SKM-1 treated with dmso at 0.1 percent for 144 hours (cell line): ENCODE measurements around the gene PCBP3.

Experiments used
- DNase-seq: peaks from one replicate; lab custom pipeline; 2025; ENCODE audit not compliant: unreplicated experiment; lab: John Stamatoyannopoulos, UW

PCBP3 gene

DNA sequence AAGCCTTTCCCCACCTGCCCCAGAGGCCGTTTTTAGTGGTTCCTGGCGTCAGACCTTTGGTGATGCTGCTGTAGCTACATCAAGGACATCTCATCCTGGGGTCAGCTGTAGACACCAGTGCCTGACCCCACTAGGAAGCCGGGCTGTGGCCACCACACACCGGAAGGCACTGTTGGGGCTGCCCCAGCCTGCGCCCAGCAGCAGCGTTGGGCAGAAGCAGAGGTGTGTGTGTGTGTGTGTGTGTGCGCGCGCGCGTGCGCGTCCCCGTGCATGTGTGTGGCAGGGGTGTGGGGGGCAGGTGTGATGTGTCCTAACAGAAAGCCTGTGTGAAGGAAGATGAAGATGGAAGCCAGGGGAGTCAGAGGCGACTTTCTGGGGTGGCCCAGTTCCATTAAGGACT is 276.1 kb downstream of the PCBP3 start:
- DNase-seq, result no peak

DNA sequence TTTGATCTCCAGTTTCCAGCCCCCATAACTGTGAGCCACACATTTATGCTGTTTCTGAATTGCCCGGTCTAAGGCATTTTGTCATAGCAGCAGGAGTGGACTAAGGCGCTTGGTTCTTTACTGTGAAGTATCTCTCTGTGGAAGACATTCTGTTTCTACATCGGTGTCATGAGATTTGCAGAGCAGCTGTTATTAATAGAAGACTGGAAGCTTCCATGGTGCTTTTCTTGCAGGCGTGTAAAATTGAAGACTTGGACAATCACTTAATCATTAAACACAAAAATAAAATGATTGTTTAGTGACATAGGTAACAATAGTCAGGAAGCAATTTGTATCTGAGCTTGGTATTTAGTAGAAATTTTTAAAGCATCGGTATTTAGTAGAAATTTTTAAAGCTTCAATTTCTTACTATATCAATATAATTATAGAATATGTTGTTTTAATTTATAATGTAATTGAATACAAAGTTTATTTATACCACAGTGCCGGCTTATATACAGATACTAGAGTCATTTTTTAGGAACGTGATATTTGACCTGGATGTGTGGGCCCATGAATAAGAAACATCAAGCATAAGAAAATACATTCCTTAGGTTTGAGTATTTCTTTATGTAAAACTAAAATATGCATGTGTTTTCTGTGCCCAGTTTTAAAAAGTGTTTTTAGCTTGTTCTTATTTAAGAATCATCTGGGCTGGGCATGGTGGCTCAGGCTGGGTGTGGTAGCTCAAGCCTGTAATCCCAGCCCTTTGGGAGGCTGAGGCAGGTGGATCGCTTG is 277.5 kb downstream of the PCBP3 start:
- no peak for DNase-seq

DNA sequence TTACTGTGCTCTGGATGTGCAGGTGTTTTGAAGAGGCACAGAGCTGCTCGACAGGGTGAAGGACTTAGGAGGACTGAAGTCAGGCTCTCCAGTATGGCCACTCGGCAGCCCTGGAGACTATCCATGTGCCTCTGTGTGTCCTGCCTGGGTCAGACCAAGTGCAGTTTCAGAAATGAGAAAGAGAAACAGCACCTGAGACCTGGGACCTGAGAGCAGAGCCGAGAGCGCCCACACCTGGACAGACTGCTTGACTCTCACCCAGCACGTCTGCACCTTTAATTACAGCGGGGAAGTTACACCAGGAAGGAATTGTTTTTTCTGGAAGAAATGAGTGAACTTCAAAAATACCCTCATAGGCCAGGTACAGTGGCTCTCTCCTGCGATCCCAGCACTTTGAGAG is 278.4 kb downstream of the PCBP3 start:
- DNase-seq, result no peak

DNA sequence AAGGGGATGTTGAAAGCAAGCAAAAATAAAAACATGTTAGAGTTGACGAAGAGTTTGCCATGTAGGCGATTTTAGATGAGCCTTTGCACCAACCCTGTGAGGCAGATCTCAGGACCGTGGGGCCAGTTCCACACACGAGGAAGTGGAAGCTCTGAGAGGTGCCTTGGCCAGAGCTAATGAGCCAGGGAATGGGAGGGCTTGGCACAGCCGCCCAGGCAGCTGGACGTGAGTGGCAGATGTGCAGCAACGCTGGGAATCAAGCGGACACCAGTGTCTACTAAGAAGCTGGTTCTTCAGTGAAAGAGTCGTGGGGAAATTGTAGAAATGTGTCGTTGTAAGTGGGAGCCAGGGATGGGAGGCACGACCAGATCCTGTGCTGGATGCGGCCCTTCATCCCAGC is 279.1 kb downstream of the PCBP3 start:
- DNase-seq, result no peak

DNA sequence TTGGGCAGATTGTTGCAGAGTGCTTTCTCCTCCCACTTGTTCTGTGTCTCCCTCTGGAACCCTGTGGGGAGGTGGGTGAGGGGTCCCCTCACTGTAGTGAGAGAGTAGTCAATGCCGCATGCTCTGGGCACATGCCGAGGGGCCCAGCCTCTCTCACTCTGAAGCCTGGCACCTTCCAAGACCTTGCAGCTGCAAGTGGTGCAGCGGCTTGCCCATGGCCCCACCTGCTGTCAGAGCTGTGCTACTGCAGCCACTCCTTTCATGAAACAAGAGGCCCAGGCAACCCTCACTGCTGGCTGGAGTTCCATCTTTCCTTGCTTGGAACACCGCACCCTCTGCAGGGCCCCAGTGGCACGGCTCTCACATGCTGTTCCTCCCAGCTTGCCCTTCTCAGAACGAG is 279.6 kb downstream of the PCBP3 start:
- DNase-seq, result peak; percentile 54

DNA sequence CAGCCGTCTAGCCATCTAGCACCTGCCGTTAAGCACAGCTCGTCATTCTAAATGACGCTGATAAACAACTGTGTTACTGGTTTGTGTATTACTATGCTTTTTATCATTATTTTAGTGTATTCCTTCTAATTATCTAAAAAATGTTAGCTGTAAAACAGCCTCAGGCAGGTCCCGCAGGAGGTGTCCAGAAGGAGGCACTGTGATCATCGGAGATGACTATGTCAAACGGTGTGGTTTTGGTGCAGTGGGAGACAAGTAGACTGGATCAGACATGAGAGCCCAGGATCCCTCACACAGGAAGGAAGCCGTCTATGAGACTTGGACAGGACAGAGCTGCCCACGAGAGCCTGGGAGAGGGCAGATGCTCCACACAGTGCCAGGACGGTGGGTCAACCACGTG is 282.8 kb downstream of the PCBP3 start:
- no peak for DNase-seq

DNA sequence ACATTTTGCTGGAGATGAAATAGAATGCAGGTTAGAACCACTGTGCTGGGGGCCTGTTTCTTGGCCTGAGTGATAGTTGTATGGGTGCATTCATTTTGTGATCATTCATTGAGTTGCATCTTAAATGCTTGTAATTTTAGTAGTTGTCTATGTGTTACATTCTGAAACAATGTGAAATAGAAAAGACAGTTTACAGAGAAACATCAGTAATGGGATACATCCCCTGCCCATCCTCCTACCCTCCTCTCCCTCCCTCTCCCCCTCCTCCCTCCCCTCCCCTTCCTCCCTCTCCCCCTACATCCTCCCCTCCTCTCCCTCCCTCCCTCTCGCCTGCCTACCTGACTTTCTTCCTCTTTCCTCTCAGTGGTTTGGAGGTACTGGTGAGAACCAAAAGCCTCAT is 283.5 kb downstream of the PCBP3 start:
- peak; percentile 5 for DNase-seq

DNA sequence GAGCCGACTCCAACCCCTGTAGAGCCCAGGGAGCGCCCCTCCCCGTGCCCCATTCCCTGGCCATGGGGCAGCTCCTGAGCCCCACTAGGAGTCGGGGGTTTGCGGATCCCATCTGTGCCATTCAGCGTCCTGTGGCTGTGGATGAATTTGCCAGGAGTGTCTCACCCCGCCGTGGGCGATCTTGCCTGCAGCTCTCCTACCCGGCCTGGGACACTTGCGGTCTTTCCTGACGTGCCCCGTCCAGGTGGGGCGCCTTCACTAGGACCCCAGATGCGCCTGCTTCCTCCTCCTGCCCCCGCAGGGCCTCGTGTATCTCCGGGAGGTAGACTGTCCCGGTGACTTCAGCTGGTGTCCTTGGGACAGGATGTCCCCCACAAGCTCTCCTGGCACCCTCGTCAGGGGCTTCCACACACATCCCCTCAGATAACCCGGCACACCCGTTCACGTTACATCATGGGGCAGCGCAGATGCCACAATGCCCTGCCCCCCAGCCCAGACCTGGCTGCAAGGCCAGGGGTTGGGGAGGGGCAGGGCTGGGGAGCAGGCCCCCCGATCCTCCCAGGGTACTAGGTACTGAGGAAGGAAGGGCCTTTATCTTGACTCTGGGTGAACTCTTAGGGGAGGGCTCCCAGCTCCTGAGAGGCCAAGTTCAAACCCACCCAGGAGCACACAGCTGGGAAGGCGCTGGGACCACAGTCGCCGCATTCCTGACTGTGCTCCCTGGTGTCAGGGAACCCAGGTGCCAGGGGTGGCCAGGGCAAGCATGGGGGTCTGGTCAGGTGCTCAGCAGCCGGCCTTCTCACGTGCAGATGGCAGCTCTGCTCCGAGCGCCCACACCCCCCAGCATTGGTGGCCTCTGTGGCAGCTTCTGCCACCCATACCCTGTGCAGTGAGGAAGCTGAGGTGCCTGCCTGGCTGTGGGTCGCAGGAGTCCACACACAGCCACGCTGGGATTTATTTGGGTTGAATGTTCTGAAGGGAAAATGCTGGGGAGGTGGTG is 284.6 kb downstream of the PCBP3 start:
- no peak for DNase-seq

DNA sequence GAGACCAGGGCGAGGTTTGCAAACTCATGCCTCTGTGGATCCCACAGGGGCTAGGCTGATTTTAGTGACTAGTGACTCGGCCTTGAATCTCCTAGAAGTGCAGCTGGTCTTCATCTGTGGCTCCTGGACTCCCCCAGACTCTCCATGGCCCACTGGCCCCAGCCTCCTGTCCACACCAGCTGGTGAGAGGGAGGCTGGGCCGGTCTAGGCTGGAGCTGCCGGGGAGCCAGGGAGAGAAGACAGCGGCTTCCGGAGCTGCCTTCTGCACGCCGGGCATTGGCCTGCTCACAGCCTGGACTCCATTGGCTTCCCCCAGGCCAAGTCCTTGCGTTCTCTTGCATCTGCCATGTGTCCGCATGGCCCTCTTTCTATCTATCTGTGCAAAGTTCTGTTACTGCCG is 285.9 kb downstream of the PCBP3 start:
- no peak for DNase-seq

DNA sequence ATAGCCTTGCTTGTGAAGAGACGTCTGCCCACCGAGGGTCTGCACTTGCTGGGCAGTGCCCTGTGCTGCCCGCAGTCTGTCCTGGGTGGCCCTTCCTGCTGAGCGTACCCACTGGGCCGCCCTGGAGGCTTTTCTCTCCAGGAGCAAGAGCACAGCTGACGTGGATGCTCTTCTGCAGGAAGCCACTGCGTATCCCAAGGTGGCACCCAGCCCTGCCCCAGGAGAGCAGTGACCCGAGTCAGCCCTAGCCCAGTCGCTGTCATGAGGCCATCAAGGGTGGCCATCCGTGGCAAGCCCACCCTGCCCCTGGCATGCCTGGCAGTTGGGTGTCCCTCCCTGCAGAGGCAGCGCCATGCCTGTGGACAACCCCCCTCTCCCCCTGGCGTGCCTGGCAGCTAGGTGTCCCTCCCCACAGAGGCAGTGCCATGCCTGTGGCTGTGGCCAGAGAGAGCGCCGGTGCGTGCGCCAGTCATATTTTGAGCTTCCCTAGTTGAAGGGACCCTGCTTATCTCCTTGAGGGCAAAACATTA is 286.8 kb downstream of the PCBP3 start:
- no peak for DNase-seq

DNA sequence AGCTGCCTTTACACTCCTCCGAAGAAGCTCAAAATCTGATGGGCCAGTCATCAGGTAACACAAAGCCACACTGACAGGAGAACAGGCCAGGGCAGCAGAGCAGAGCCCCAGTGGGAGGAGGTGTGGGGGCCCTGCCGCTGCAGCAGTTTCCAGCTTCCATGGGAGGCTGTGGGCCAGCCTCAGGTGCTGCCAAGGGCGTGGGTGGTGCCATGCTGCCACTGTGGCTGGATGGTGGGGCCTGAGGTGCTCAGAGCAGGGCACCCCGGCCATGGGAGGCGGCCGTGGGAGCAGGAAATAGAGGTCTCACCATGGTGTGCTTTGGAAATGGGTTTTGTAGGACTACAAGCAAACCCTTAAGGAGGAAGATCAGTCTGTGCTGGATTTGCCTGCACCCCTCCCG is 287.3 kb downstream of the PCBP3 start:
- DNase-seq, result no peak

DNA sequence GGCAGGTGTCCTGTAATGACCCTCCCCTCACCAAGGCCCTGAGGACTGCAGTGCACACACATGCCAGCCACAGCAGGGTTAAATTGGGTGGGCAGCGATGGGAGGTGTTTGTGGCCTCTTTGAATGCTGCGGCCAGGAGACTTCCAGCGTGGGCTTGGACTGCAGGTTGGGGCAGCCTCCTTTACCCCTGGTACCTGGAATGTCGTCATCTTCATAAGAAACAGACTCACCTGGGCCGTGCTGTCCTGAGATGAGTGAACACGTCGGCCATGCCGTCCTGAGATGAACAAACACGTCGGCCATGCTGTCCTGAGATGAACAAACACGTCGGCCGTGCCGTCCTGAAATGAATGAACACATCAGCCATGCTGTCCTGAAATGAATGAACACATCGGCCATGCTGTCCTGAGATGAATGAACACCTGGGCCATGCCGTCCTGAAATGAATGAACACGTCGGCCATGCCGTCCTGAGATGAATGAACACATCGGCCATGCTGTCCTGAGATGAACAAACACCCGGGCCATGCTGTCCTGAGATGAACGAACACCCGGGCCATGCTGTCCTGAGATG is 288.0 kb downstream of the PCBP3 start:
- no peak for DNase-seq

DNA sequence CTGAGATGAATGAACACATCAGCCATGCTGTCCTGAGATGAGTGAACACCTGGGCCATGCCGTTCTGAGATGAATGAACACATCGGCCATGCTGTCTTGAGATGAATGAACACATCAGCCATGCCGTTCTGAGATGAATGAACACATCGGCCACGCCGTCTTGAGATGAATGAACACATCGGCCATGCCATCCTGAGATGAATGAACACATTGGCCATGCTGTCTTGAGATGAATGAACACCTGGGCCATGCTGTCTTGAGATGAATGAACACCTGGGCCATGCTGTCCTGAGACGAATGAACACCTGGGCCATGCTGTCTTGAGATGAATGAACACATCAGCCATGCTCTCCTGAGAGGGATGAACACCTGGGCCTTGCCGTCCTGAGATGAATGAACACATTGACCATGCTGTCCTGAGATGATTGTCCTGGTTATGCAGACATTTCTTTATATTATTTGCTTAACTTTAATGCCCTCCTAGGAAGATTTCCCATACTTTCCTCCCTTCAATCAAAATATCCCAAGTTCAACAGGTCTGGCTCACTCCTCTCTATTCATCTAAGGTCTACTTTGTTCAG is 289.5 kb downstream of the PCBP3 start:
- no peak for DNase-seq

DNA sequence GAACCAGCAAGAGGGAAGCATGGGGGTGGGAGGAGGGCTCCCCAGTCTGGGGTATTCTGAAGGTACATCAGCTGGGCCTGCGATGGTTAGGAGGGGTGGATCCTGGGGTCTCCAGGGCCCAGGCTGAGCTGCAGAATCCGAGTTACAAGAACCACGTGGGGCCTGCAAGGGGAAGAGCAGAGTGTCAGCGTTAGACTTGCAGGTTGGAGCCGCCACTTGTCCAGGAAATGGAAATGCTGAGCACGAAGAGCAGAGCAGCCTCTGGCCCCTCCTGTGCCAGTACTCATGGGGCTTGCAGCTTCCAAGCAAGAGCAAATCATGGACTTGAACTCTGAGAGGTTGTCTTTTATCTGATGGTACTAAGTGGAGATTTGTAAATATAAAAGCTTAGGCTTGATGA is 290.6 kb downstream of the PCBP3 start:
- DNase-seq, result no peak

DNA sequence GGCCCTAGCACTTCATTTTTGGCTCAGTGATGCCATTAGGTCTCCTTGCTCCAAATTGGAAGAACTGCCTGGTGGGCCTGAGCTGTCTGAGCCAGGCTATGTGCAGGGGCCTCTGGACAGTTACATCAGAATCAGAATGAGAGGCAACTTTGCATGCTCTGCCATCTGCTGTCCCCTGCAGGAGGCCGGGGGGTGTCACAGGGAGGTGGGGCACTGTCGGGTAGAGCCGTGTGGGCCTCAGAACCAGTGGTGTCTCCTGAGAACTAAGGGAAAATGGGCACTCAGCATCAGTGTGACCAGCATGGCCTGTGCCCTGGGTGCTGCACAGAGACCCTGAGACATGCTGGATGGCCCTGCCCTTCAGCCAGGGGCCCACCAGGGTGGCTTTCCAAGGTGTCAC is 291.0 kb downstream of the PCBP3 start:
- DNase-seq, result no peak

DNA sequence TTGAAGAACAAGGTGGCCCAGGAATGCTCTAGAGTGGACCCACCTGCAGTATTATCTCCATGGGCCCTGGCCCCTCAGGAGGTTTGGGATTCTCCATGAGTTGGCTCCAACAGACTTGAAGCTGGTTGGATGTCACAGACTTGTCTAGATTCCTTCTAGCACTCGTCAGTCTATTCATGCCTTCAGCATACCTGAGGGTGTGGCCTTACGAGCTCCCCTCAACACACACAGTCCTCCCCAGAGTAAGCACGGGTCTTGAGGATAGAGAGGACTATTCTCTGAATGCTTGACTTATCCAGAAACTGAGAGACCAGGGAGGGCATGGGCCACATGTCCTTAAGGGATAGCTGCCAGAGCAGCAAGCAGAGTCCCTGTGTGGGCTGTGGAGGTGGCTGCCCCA is 292.1 kb downstream of the PCBP3 start:
- no peak for DNase-seq

DNA sequence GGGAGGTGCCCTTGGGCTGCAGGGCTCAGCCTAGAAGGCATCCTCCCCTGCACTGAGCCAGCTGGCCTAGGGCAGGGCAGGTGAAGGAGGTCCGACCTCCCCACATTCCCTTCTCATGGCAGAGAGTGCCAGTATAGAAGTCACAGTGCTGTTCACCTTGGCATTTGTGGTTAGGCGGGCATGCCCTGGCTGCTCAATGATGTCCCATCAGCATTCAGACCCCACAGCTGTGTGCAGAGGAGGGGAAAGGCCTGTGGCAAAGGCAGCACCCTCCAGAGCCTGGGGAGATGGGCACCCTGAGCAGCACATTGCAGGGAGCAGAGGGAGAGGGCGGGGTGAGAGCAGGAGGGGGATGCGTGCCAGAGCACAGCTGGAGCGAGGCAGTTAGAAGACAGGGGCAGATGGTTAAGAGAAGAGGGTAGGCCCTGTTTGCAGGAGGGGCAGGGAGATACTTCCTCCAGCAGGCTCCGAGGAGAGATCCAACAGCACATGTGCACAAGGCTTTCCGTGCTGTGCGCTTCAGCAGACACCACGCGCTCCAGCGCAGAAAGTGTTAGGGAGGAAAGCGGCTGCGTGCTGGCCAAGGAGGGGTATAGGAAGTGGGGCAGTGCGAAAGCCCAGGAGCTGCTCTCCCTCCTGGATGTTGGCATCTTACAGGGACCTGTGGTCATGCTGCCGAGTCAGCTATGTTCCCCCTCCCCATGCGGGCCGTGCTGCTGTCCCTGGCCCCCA is 294.4 kb downstream of the PCBP3 start:
- no peak for DNase-seq

DNA sequence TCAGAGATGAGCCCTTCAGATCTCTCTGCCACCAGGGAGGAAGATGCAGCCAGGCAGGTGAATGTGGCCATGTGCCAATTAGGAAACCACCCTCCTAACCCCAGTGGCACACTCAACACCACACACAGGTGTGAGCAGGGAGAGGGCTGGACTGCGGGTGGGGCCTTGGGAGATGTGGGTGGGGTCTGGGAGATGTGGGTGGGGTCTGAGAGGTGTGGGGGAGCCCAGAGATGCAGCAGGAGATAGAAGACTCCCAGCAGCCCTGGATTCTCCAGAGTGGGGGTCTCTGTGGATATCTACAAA is 294.9 kb downstream of the PCBP3 start:
- DNase-seq, result no peak

DNA sequence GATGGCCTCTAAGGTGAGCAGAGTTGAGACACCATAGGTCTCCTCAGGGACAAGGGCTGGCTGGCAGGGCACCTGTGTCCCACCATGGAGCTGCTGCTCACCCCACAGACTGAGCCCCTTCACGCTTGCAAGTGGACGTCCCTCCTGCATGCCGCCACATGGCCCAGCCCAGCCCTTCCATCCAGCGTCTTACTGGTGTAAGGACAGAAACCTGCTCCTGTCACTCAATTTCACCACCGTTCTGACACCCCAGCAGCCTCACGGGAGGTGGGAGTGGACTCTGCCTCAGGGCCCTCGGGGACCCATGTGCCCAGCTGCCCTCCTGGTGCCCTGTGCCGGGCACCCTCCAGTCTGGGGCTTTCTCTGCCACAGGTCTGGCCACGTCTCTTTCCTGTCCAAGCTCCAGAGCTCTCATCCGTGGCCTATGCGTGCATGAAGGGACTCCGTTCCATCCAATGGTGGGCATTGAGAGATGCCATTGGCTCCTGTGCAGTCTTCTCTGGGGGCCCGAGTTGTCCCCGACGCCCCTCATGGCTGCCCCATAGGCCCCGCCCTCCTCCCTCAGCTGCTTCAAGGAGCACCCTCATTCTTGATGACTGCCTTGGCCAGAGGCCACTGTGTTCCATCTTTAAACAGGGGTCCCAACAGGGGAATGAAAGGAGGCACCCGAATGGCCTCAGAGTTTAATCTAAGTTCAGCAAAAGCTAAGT is 295.4 kb downstream of the PCBP3 start:
- no peak for DNase-seq

DNA sequence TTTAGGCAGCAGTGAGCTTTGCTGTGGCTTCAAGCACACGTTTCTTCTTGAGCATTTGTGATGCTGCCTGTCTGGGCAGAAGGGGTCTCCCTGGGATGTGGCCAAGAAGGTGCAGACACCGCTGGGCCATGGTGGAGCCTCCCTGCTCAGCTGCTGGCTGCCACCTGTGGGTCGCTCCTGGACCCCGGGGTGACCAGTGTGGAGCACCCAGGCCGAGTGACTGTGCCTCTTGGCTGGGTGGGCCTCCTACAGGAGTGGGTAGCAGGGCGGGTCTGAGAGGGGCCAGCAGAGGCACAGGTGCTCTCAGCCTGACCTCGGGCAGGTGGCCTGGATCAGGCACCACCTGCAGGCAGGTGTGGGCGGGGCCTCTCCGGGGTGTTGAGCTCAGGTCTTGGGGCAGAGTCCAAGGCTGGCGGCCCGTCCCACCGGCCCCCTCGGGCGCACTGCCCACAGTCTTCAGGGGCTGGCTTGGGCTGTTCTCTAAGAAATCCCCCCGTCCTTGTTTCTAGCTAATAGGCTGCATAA is 296.1 kb downstream of the PCBP3 start:
- DNase-seq, result no peak
